Gastrocnemius medialis (tissue), 4 donors: ENCODE results near the gene LARGE1. TPM values are rescaled to one million over a fixed set of nuclear protein-coding genes. Genes with fewer than 3 reads are reported as not detected.

ENCODE experiments used
- ATAC-seq, 2 donors: fragments of 150-250 bp; one replicate each; pipeline ENCODE4 v1.9.1; 2016
- DNase-seq, 2 donors: peaks; one replicate each; pipeline ENCODE4 v3.0.0-alpha.2; 2019
- H3K27ac ChIP-seq, 4 donors: fragments of 200-600 bp; sonication (generic); 1 replicate in 1 of 4; 2 replicates in 3 of 4; pipeline ENCODE4 v1.5.1; 2016 to 2018; ENCODE audit warnings: mild to moderate bottlenecking in 2 of 4, moderate library complexity in 1 of 4
- H3K27me3 ChIP-seq, 3 donors: fragments of 200-600 bp; sonication (generic) in 2 of 3; 1 replicate in 1 of 3; 2 replicates in 2 of 3; pipeline versions ENCODE4 v1.5.1 to v1.6.0; 2016 to 2019; ENCODE audit warnings: mild to moderate bottlenecking in 1 of 3, moderate library complexity in 1 of 3
- H3K36me3 ChIP-seq, 2 donors: fragments of 200-600 bp; sonication (generic) in 1 of 2; one replicate each; pipeline ENCODE4 v1.5.1; 2017 to 2018
- H3K4me1 ChIP-seq, 2 donors: fragments of 200-600 bp; sonication (generic) in 1 of 2; one replicate each; pipeline ENCODE4 v1.5.1; 2016 to 2017; ENCODE audit warnings: mild to moderate bottlenecking in 2 of 2
- H3K4me3 ChIP-seq, 4 donors: fragments of 200-600 bp; sonication (generic) in 3 of 4; 1 replicate in 1 of 4; 2 replicates in 3 of 4; pipeline ENCODE4 v1.5.1; 2016 to 2019; ENCODE audit warnings: mild to moderate bottlenecking in 2 of 4
- H3K9me3 ChIP-seq, 3 donors: fragments of 200-600 bp; sonication (generic) in 2 of 3; 1 replicate in 1 of 3; 2 replicates in 2 of 3; pipeline ENCODE4 v1.5.1; 2016 to 2019
- POLR2A ChIP-seq, 2 donors: fragments of 450-650 bp; IDR thresholded peaks; one replicate each; pipeline ENCODE4 v1.6.1; 2017; ENCODE audit warnings: antibody characterized with exemption in 2 of 2, mild to moderate bottlenecking in 2 of 2, moderate library complexity in 2 of 2
- in situ Hi-C, 4 donors: fragments of 200-750 bp; cut with MboI; loops; one replicate each; pipeline versions ENCODE4 v1.15.0 to v1.8.0; 2017; ENCODE audit warnings: low sequenced_read_pairs in 4 of 4
- intact Hi-C: fragments of 100-400 bp; cut with DNase I; formaldehyde crosslinking; loops from one replicate; pipeline ENCODE4 v1.15.1; 2023; ENCODE audit warnings: low total_unique reads
- total RNA-seq, 4 donors: library from RNA; depleted of rRNA; stranded (reverse); fragments of >200 nt; gene quantifications; one replicate each; pipeline versions ENCODE4 v1.1.0 to v1.2.3, GENCODE V29; 2016
- TF ChIP-seq, protein P1 (sequence below), 5 experiments: fragments of 450-650 bp in 3 of 5; fragments of 200-600 bp in 2 of 5; sonication (generic) in 2 of 5; IDR thresholded peaks in 4 of 5; conservative IDR thresholded peaks in 1 of 5; 1 replicate in 4 of 5; 2 replicates in 1 of 5; pipeline ENCODE4 v1.5.1; 2016 to 2019; ENCODE audit warnings: antibody characterized with exemption in 5 of 5, mild to moderate bottlenecking in 3 of 5, moderate library complexity in 3 of 5

The LARGE1 gene
- total RNA-seq, 4 donors from 2014 or later, result 48.5 to 91.0 (median 68.4) TPM

DNA sequence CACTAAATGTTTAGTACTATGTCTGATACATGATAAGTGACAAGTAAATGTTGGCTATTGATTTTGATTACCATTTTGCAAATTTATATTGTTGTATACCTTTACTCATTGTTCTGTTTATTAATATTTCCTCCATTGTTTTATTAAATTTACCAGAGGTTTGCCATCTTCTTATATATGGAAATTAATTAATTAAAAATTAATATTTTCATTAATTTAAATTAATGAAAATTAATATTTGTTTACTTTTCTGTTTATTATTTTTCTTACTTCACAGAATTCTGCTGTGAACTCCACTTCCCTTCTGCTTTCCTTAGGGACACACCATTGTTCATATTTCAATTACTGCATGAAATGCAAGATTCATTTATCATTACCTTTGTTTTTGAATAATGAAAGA, 331.0 kb downstream of the LARGE1 start:
- Histone ChIP-seq H3K9me3 (no peaks in the 10 kb centered on the region), H3K27ac (no peak overlapping the region), H3K4me1 (no peaks in the 10 kb centered on the region), H3K36me3 (no peaks in the 10 kb centered on the region), H3K27me3 (no peaks in the 10 kb centered on the region), H3K4me3 (no peak overlapping the region)
- DNase-seq (no peak), ATAC-seq (no peak)
- intact Hi-C loops, result no loop called here
- no peak for TF ChIP-seq POLR2A (IDR thresholded peaks at IDR 0.05)
- TF ChIP-seq, protein P1, sequence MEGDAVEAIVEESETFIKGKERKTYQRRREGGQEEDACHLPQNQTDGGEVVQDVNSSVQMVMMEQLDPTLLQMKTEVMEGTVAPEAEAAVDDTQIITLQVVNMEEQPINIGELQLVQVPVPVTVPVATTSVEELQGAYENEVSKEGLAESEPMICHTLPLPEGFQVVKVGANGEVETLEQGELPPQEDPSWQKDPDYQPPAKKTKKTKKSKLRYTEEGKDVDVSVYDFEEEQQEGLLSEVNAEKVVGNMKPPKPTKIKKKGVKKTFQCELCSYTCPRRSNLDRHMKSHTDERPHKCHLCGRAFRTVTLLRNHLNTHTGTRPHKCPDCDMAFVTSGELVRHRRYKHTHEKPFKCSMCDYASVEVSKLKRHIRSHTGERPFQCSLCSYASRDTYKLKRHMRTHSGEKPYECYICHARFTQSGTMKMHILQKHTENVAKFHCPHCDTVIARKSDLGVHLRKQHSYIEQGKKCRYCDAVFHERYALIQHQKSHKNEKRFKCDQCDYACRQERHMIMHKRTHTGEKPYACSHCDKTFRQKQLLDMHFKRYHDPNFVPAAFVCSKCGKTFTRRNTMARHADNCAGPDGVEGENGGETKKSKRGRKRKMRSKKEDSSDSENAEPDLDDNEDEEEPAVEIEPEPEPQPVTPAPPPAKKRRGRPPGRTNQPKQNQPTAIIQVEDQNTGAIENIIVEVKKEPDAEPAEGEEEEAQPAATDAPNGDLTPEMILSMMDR (IDR thresholded peaks at IDR 0.05 in 4 of 5, conservative IDR thresholded peaks at IDR 0.05 in 1 of 5), result no peak
- in situ Hi-C loops, result loop anchor here in 2 of 4 donors (10.0 to 25.0 kb wide), 2 partner anchors 84 to 277 kb away; no protein-coding TSS in a partner anchor

DNA sequence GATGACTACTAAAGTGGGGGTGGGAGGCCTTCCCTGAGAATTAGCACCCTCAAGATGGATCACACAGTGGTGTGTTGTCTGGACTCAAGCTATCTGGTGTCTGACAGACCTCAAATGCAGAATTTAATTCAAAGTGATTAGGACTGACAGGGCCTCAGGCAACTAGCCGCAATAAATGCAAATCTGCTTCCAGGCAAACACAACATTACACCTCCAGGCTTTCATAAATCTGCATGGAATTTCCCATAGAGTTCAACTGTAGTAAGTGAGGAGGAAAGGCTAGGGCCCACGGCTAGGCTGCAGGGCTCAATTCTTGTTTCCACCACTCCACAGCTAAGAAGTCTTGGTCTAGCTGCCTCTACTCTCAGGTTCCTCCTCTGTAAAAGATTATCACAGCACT, 331.4 kb downstream of the LARGE1 start:
- DNase-seq (no peak), ATAC-seq (no peak)
- no peaks in the 10 kb centered on the region for H3K27me3 ChIP-seq
- in situ Hi-C loops (loop anchor here in 2 of 4 donors (10.0 to 25.0 kb wide), 2 partner anchors 84 to 277 kb away; no protein-coding TSS in a partner anchor), intact Hi-C loops (no loop called here)
- H3K4me3 ChIP-seq, result no peak overlapping the region
- no peak overlapping the region for H3K27ac ChIP-seq
- H3K36me3 ChIP-seq, result no peaks in the 10 kb centered on the region
- TF ChIP-seq, protein P1 (IDR thresholded peaks at IDR 0.05 in 4 of 5, conservative IDR thresholded peaks at IDR 0.05 in 1 of 5), result no peak
- no peak for TF ChIP-seq POLR2A (IDR thresholded peaks at IDR 0.05)
- H3K4me1 ChIP-seq, result no peaks in the 10 kb centered on the region
- H3K9me3 ChIP-seq, result no peaks in the 10 kb centered on the region

DNA sequence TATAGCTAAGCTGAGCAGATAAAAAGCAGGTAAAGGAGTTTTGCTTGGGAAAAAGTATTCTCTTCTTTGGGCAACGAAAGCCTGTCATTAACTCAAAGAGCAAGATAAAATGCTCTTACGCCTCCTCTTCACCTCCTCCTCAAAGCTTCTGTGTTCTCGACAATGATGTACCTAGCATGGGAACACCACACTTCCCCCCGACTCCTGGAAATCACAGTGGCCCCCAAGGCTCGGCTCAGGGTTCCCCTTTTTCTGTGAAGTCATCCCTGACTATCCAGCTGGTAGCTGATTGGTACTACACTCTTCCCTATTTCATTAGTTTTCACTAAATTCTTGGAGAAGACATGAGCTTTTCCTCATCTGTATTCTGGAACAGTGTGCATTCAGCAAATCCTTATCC, 336.1 kb downstream of the LARGE1 start:
- H3K27ac ChIP-seq, result no peak overlapping the region
- intact Hi-C loops, result no loop called here
- TF ChIP-seq, protein P1 (IDR thresholded peaks at IDR 0.05 in 4 of 5, conservative IDR thresholded peaks at IDR 0.05 in 1 of 5), result no peak
- TF ChIP-seq POLR2A (IDR thresholded peaks at IDR 0.05), result no peak

DNA sequence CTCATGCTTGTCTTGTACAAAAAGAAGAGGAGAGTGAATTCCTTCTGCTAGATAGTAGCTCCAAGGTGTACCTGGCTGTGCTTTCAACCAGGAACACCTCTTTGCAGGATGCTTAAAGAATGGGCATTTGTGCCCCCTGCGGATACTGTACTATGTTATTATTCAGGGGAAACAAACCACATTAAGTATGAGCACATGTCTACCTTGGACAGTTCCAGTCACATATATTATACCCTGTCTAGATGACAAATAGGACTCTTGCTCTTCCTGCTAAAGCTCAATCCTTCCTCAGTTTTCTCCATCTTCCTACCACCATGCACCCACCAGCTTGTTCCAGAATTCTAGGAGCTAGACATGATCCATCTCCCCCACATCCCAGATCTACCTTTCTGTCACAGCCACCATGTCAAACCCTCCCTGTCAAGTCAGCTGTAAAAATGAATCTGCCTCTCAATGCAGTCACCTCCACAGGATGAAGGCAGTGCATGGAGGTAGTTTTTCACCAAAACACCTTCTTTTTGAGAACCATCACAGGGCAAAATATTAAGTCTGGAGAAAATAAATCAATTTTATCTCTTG, 337.4 kb downstream of the LARGE1 start:
- Histone ChIP-seq H3K27ac (no peak overlapping the region), H3K4me3 (no peak overlapping the region), H3K36me3 (no peaks in the 10 kb centered on the region), H3K9me3 (no peaks in the 10 kb centered on the region), H3K27me3 (no peaks in the 10 kb centered on the region), H3K4me1 (peaks cover 0 to 4% of the 10 kb centered on the region in 2 donors)
- DNase-seq (no peak), ATAC-seq (no peak)
- in situ Hi-C loops, result loop anchor here in 3 of 4 donors (5.0 to 25.0 kb wide), 3 partner anchors 66 to 271 kb away; no protein-coding TSS in a partner anchor
- intact Hi-C loops, result no loop called here
- no peak for TF ChIP-seq POLR2A (IDR thresholded peaks at IDR 0.05)
- TF ChIP-seq, protein P1 (IDR thresholded peaks at IDR 0.05 in 4 of 5, conservative IDR thresholded peaks at IDR 0.05 in 1 of 5), result no peak

More for the DNA sequence above, 336.1 kb downstream of the LARGE1 start:
- H3K4me1 ChIP-seq, result no peaks in the 10 kb centered on the region
- H3K9me3 ChIP-seq, result no peaks in the 10 kb centered on the region
- in situ Hi-C loops, result loop anchor here in 3 of 4 donors (5.0 to 25.0 kb wide), 3 partner anchors 67 to 272 kb away; no protein-coding TSS in a partner anchor
- no peak overlapping the region for H3K4me3 ChIP-seq
- no peak for DNase-seq
- no peaks in the 10 kb centered on the region for H3K27me3 ChIP-seq
- no peak for ATAC-seq
- H3K36me3 ChIP-seq, result no peaks in the 10 kb centered on the region
